Lung (tissue), 12 donors: Measurements from ENCODE around the gene RABEP2. TPM values are rescaled to one million over a fixed set of nuclear protein-coding genes. Genes with fewer than 3 reads are reported as not detected.

Experiments used
- ATAC-seq: fragments of 200-7000 bp; cut with Tn5 transposase; one replicate; pipeline ENCODE4 v1.9.1; 2020; ENCODE audit warnings: moderate number of reproducible peaks; ENCODE audit not compliant: insufficient read depth, low FRiP score
- DNase-seq, 3 donors: peaks; one replicate each; pipeline ENCODE4 v3.0.0-alpha.2; 2013 to 2017
- H3K27ac ChIP-seq, 2 donors: one replicate each; pipeline ENCODE4 v1.5.1; 2013; ENCODE audit warnings: mild to moderate bottlenecking in 2 of 2, moderate library complexity in 2 of 2, control low read depth in 1 of 2, inconsistent platforms in 1 of 2, low read depth in 1 of 2, low read length in 1 of 2
- H3K27me3 ChIP-seq, 3 donors: one replicate each; pipeline ENCODE4 v1.5.1; 2013; ENCODE audit warnings: low read length in 2 of 3; ENCODE audit not compliant: control insufficient read depth in 3 of 3, insufficient read depth in 3 of 3
- H3K36me3 ChIP-seq, 4 donors: one replicate each; pipeline ENCODE4 v1.5.1; 2013; ENCODE audit warnings: low read length in 4 of 4, mild to moderate bottlenecking in 1 of 4, moderate library complexity in 1 of 4; ENCODE audit not compliant: control insufficient read depth in 4 of 4, insufficient read depth in 4 of 4
- H3K4me1 ChIP-seq, 5 donors: one replicate each; pipeline ENCODE4 v1.5.1; 2013; ENCODE audit warnings: low read length in 5 of 5, mild to moderate bottlenecking in 2 of 5, moderate library complexity in 1 of 5; ENCODE audit not compliant: control insufficient read depth in 5 of 5, insufficient read depth in 5 of 5
- H3K4me3 ChIP-seq: one replicate; pipeline ENCODE4 v1.5.1; 2013; ENCODE audit warnings: mild to moderate bottlenecking, control low read depth, moderate library complexity
- H3K9ac ChIP-seq, 2 donors: one replicate each; pipeline ENCODE4 v1.5.1; 2013; ENCODE audit warnings: low read length in 2 of 2, control low read depth in 1 of 2; ENCODE audit not compliant: insufficient read depth in 1 of 2
- H3K9me3 ChIP-seq, 4 donors: one replicate each; pipeline ENCODE4 v1.5.1; 2013; ENCODE audit warnings: low read length in 3 of 4, mild to moderate bottlenecking in 1 of 4, moderate library complexity in 1 of 4; ENCODE audit not compliant: control insufficient read depth in 4 of 4, insufficient read depth in 3 of 4
- CTCF ChIP-seq: IDR thresholded peaks from 2 replicates; pipeline ENCODE4 v1.5.1; 2012; ENCODE audit warnings: mild to moderate bottlenecking; ENCODE audit errors: control extremely low read depth, extremely low read depth
- WGBS, 2 donors: extraction: QIAGEN DNeasy Blood & Tissue Kit; methylation state at CpG; one replicate each; pipeline ENCODE4 v1.1.7; 2013; 5-methylcytosine and 5-hydroxymethylcytosine counted together
- polyA plus RNA-seq, 2 donors: library from polyadenylated mRNA; stranded (reverse); fragments of 200-250 nt; gene quantifications; one replicate each; pipeline ENCODE4 v1.2.1, GENCODE V29; 2013
- total RNA-seq, 2 donors: library from RNA; depleted of rRNA in 1 of 2; stranded (reverse); fragments of >200 nt in 1 of 2; gene quantifications; one replicate each; pipeline ENCODE4 v1.2.1, GENCODE V29; 2014 to 2021
- donor health status: control.
- donor health status: control.
- donor health status: Bipolar disorder and iron deficiency.
- donor health status: healthy.
- donor health status: DM: yes; HTN: yes; CAD: no.

The RABEP2 gene
- total and polyA plus RNA-seq, 4 donors = 20.0 to 34.9 (median 28.8) TPM

GRCh38 chr16:28925386-28926228 lies 569 bp upstream of the RABEP2 start:
- ATAC-seq (peak; percentile 50), DNase-seq (peak; percentile 87 to 94 (median 91))
- TF ChIP-seq CTCF = no peak
- no peaks in the 10 kb centered on the region for H3K27me3 ChIP-seq
- no peaks in the 10 kb centered on the region for H3K9me3 ChIP-seq
- H3K4me3 ChIP-seq = peak overlapping the region; percentile 55
- 1% methylated on average over 46 to 48 of the region's 48 CpGs for WGBS, 2 donors
- H3K4me1 ChIP-seq = peaks cover 0 to 13% (median 6%) of the 10 kb centered on the region in 5 donors
- peak overlapping the region; percentile 99 for H3K27ac ChIP-seq
- H3K36me3 ChIP-seq = peaks cover 0 to 3% (median under 1%) of the 10 kb centered on the region in 4 donors
- peak overlapping the region; percentile 88 to 94 for H3K9ac ChIP-seq

DNA sequence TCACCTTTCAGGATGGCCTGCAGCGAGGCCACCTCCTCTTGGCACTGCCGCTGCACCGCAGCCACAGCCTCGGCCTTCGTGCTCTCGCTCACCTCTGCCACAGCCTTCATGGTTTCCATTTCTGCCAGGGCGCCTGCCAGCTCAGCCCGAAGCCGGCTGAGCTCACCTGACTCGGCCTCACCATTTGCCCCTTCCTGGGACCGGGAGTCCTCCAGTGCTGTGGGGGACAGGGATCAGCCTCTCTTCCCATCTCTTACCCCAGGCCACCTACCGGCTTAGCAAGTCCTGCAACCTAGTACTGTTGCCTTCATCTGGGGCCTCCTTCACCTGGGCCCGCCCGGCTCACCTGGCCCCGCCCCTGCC lies 658 bp downstream of the RABEP2 start:
- no peak for ATAC-seq
- Histone ChIP-seq H3K4me3 (peak overlapping the region; percentile 85), H3K9ac (no peak overlapping the region), H3K4me1 (peaks cover 0 to 13% (median 6%) of the 10 kb centered on the region in 5 donors), H3K27me3 (no peaks in the 10 kb centered on the region), H3K27ac (peak overlapping the region in 1 of 2 donors; percentile 99), H3K9me3 (no peaks in the 10 kb centered on the region), H3K36me3 (peaks cover 0 to 6% (median 3%) of the 10 kb centered on the region in 4 donors)
- TF ChIP-seq CTCF = no peak
- no peak for DNase-seq
- 37 to 44% methylated on average over 15 of the region's 15 CpGs for WGBS, 2 donors

- ATAC-seq (no peak), DNase-seq (peak in 1 of 3 donors; percentile 7)
- H3K4me3 ChIP-seq = no peak overlapping the region
- H3K27me3 ChIP-seq = no peaks in the 10 kb centered on the region
- peaks cover 0 to 13% (median 6%) of the 10 kb centered on the region in 5 donors for H3K4me1 ChIP-seq
- TF ChIP-seq CTCF = no peak
- 65 to 75% methylated on average over 13 of the region's 13 CpGs for WGBS, 2 donors
- H3K9ac ChIP-seq = no peak overlapping the region
- H3K9me3 ChIP-seq = no peaks in the 10 kb centered on the region
- H3K36me3 ChIP-seq = peaks cover 0 to 10% (median 7%) of the 10 kb centered on the region in 4 donors
- peak overlapping the region in 1 of 2 donors; percentile 99 for H3K27ac ChIP-seq
These were observed 1.2 kb downstream of the RABEP2 start for GRCh38 chr16:28923652-28924398.
